ENCODE data around the gene OCA2.
"Not testable (repeated sequence)": the region's sequence is repeated elsewhere in the genome, so short reads cannot be mapped to it uniquely, and the experiment has no call there.

OCA2 gene

GRCh38 chr15:27743638-27744037, 355.5 kb downstream of the OCA2 start:
- Histone ChIP-seq H3K9me3 (ENCODE audit: control insufficient read depth, low read length) (no peaks in the 10 kb centered on the region), H3K4me3 (ENCODE audit: extremely low read depth, insufficient read depth, low read length, poor library complexity, severe bottlenecking) (no peak overlapping the region), H3K36me3 (ENCODE audit: control insufficient read depth, insufficient read depth, low read length) (no peaks in the 10 kb centered on the region), H3K27ac (ENCODE audit: low read depth, low read length, severe bottlenecking) (no peak overlapping the region), H3K4me1 (ENCODE audit: control insufficient read depth, insufficient read depth, low read length, poor library complexity, severe bottlenecking) (peaks cover 32% of the 10 kb centered on the region)
- 88 to 94% methylated on average over 8 of the region's 8 CpGs for WGBS, 2 experiments (ENCODE audit: insufficient coverage in 2 of 2)

- H3K36me3 ChIP-seq (ENCODE audit: control insufficient read depth, insufficient read depth, low read length), result no peaks in the 10 kb centered on the region
- no peak overlapping the region for H3K4me3 ChIP-seq (ENCODE audit: extremely low read depth, insufficient read depth, low read length, poor library complexity, severe bottlenecking)
- WGBS, 2 experiments (ENCODE audit: insufficient coverage in 2 of 2), result 92 to 97% methylated on average over 12 to 14 of the region's 16 CpGs
- H3K9me3 ChIP-seq (ENCODE audit: control insufficient read depth, low read length), result no peaks in the 10 kb centered on the region
- H3K4me1 ChIP-seq (ENCODE audit: control insufficient read depth, insufficient read depth, low read length, poor library complexity, severe bottlenecking), result peaks cover 32% of the 10 kb centered on the region
- H3K27ac ChIP-seq (ENCODE audit: low read depth, low read length, severe bottlenecking), result no peak overlapping the region
These were observed 356.2 kb downstream of the OCA2 start for GRCh38 chr15:27742751-27743477.

- Histone ChIP-seq H3K4me3 (ENCODE audit: extremely low read depth, insufficient read depth, low read length, poor library complexity, severe bottlenecking) (no peak overlapping the region), H3K9me3 (ENCODE audit: control insufficient read depth, low read length) (no peaks in the 10 kb centered on the region), H3K36me3 (ENCODE audit: control insufficient read depth, insufficient read depth, low read length) (no peaks in the 10 kb centered on the region), H3K27ac (ENCODE audit: low read depth, low read length, severe bottlenecking) (no peak overlapping the region), H3K4me1 (ENCODE audit: control insufficient read depth, insufficient read depth, low read length, poor library complexity, severe bottlenecking) (peaks cover 32% of the 10 kb centered on the region)
- WGBS, 2 experiments (ENCODE audit: insufficient coverage in 2 of 2), result 83 to 94% methylated on average over 7 of the region's 8 CpGs
These were observed 357.8 kb downstream of the OCA2 start for GRCh38 chr15:27741226-27741860.

- H3K4me3 ChIP-seq (ENCODE audit: extremely low read depth, insufficient read depth, low read length, poor library complexity, severe bottlenecking), result no peak overlapping the region
- WGBS, 2 experiments (ENCODE audit: insufficient coverage in 2 of 2), result 88 to 100% methylated on average over 2 of the region's 3 CpGs
- H3K27ac ChIP-seq (ENCODE audit: low read depth, low read length, severe bottlenecking), result no peak overlapping the region
- H3K9me3 ChIP-seq (ENCODE audit: control insufficient read depth, low read length), result peaks cover 21% of the 10 kb centered on the region
- H3K4me1 ChIP-seq (ENCODE audit: control insufficient read depth, insufficient read depth, low read length, poor library complexity, severe bottlenecking), result no peaks in the 10 kb centered on the region
- H3K36me3 ChIP-seq (ENCODE audit: control insufficient read depth, insufficient read depth, low read length), result no peaks in the 10 kb centered on the region
These were observed 364.2 kb downstream of the OCA2 start for GRCh38 chr15:27734785-27735495.

GRCh38 chr15:27731776-27732175, 367.3 kb downstream of the OCA2 start:
- no peaks in the 10 kb centered on the region for H3K4me1 ChIP-seq (ENCODE audit: control insufficient read depth, insufficient read depth, low read length, poor library complexity, severe bottlenecking)
- no peaks in the 10 kb centered on the region for H3K36me3 ChIP-seq (ENCODE audit: control insufficient read depth, insufficient read depth, low read length)
- WGBS, 2 experiments (ENCODE audit: insufficient coverage in 2 of 2), result no CpG with 5 or more reads among the region's 1 CpG
- peaks cover 21% of the 10 kb centered on the region for H3K9me3 ChIP-seq (ENCODE audit: control insufficient read depth, low read length)
- H3K27ac ChIP-seq (ENCODE audit: low read depth, low read length, severe bottlenecking), result no peak overlapping the region
- H3K4me3 ChIP-seq (ENCODE audit: extremely low read depth, insufficient read depth, low read length, poor library complexity, severe bottlenecking), result no peak overlapping the region

- Histone ChIP-seq H3K4me3 (ENCODE audit: extremely low read depth, insufficient read depth, low read length, poor library complexity, severe bottlenecking) (no peak overlapping the region), H3K27ac (ENCODE audit: low read depth, low read length, severe bottlenecking) (no peak overlapping the region), H3K9me3 (ENCODE audit: control insufficient read depth, low read length) (peaks cover 21% of the 10 kb centered on the region), H3K4me1 (ENCODE audit: control insufficient read depth, insufficient read depth, low read length, poor library complexity, severe bottlenecking) (no peaks in the 10 kb centered on the region), H3K36me3 (ENCODE audit: control insufficient read depth, insufficient read depth, low read length) (no peaks in the 10 kb centered on the region)
These were observed 368.2 kb downstream of the OCA2 start for GRCh38 chr15:27730868-27731267.

- no peak overlapping the region for H3K4me3 ChIP-seq (ENCODE audit: extremely low read depth, insufficient read depth, low read length, poor library complexity, severe bottlenecking)
- H3K9me3 ChIP-seq (ENCODE audit: control insufficient read depth, low read length), result peaks cover 4% of the 10 kb centered on the region
- no peak overlapping the region for H3K27ac ChIP-seq (ENCODE audit: low read depth, low read length, severe bottlenecking)
- no peaks in the 10 kb centered on the region for H3K4me1 ChIP-seq (ENCODE audit: control insufficient read depth, insufficient read depth, low read length, poor library complexity, severe bottlenecking)
- no peaks in the 10 kb centered on the region for H3K36me3 ChIP-seq (ENCODE audit: control insufficient read depth, insufficient read depth, low read length)
- WGBS, 2 experiments (ENCODE audit: insufficient coverage in 2 of 2), result 80 to 100% methylated on average over 1 to 2 of the region's 3 CpGs
These were observed 373.4 kb downstream of the OCA2 start for GRCh38 chr15:27725731-27726130.

GRCh38 chr15:27723821-27724220, 375.3 kb downstream of the OCA2 start:
- Histone ChIP-seq H3K4me1 (ENCODE audit: control insufficient read depth, insufficient read depth, low read length, poor library complexity, severe bottlenecking) (no peaks in the 10 kb centered on the region), H3K27ac (ENCODE audit: low read depth, low read length, severe bottlenecking) (no peak overlapping the region), H3K36me3 (ENCODE audit: control insufficient read depth, insufficient read depth, low read length) (no peaks in the 10 kb centered on the region), H3K4me3 (ENCODE audit: extremely low read depth, insufficient read depth, low read length, poor library complexity, severe bottlenecking) (no peak overlapping the region), H3K9me3 (ENCODE audit: control insufficient read depth, low read length) (no peaks in the 10 kb centered on the region)
- 87 to 88% methylated on average over 3 to 4 of the region's 5 CpGs for WGBS, 2 experiments (ENCODE audit: insufficient coverage in 2 of 2)

- Histone ChIP-seq H3K9me3 (ENCODE audit: control insufficient read depth, low read length) (peaks cover 4% of the 10 kb centered on the region), H3K27ac (ENCODE audit: low read depth, low read length, severe bottlenecking) (no peak overlapping the region), H3K4me3 (ENCODE audit: extremely low read depth, insufficient read depth, low read length, poor library complexity, severe bottlenecking) (no peak overlapping the region), H3K36me3 (ENCODE audit: control insufficient read depth, insufficient read depth, low read length) (no peaks in the 10 kb centered on the region), H3K4me1 (ENCODE audit: control insufficient read depth, insufficient read depth, low read length, poor library complexity, severe bottlenecking) (no peaks in the 10 kb centered on the region)
- 90 to 98% methylated on average over 8 of the region's 9 CpGs for WGBS, 2 experiments (ENCODE audit: insufficient coverage in 2 of 2)
These were observed 377.0 kb downstream of the OCA2 start for GRCh38 chr15:27722102-27722501.

GRCh38 chr15:27714675-27715074, 384.4 kb downstream of the OCA2 start:
- no peaks in the 10 kb centered on the region for H3K36me3 ChIP-seq (ENCODE audit: control insufficient read depth, insufficient read depth, low read length)
- peaks cover 4% of the 10 kb centered on the region for H3K9me3 ChIP-seq (ENCODE audit: control insufficient read depth, low read length)
- no peaks in the 10 kb centered on the region for H3K4me1 ChIP-seq (ENCODE audit: control insufficient read depth, insufficient read depth, low read length, poor library complexity, severe bottlenecking)
- 82 to 95% methylated on average over 9 to 10 of the region's 11 CpGs for WGBS, 2 experiments (ENCODE audit: insufficient coverage in 2 of 2)
- no peak overlapping the region for H3K27ac ChIP-seq (ENCODE audit: low read depth, low read length, severe bottlenecking)
- no peak overlapping the region for H3K4me3 ChIP-seq (ENCODE audit: extremely low read depth, insufficient read depth, low read length, poor library complexity, severe bottlenecking)

- not testable (repeated sequence) for H3K27ac ChIP-seq (ENCODE audit: low read depth, low read length, severe bottlenecking); H3K36me3 ChIP-seq (ENCODE audit: control insufficient read depth, insufficient read depth, low read length); H3K9me3 ChIP-seq (ENCODE audit: control insufficient read depth, low read length); H3K4me3 ChIP-seq (ENCODE audit: extremely low read depth, insufficient read depth, low read length, poor library complexity, severe bottlenecking); H3K4me1 ChIP-seq (ENCODE audit: control insufficient read depth, insufficient read depth, low read length, poor library complexity, severe bottlenecking)
- 90 to 92% methylated on average over 8 to 9 of the region's 9 CpGs for WGBS, 2 experiments (ENCODE audit: insufficient coverage in 2 of 2)
These were observed 385.3 kb downstream of the OCA2 start for GRCh38 chr15:27713850-27714249.

Measured in mesodermal cell (in vitro differentiated cells).